Neural progenitor cell (in vitro differentiated cells): ENCODE results near the gene YARS2.

ENCODE experiments used
- CTCF ChIP-seq: fragments of 200-600 bp; sonication (generic); IDR thresholded peaks from 2 replicates; pipeline ENCODE4 v1.5.1; 2017; ENCODE audit warnings: antibody characterized with exemption, mild to moderate bottlenecking
- EZH2 ChIP-seq: fragments of 200-600 bp; sonication (generic); IDR thresholded peaks from 2 replicates; pipeline ENCODE4 v1.6.1; 2017; ENCODE audit warnings: antibody characterized with exemption, mild to moderate bottlenecking, moderate library complexity

GRCh38 chr12:32777691-32778175 lies 22.0 kb upstream of the YARS2 start:
- TF ChIP-seq CTCF (no peak), EZH2 (no peak)
